A549 (cell line): ENCODE measurements around the gene IL36B. TPM values are rescaled to one million over a fixed set of nuclear protein-coding genes. Genes with fewer than 3 reads are reported as not detected.
A peak's percentile ranks its signal among the peaks of the same experiment; 100 is the strongest.

Source experiments
- ATAC-seq, 2 experiments: fragments of 200-7000 bp in 1 of 2; fragments of >200 bp in 1 of 2; cut with Nextera tagmentation in 1 of 2; cut with Tn5 transposase in 1 of 2; 3 replicates each; pipeline versions ENCODE4 v1.8.0 to v1.9.1; 2018 to 2020; ENCODE audit warnings: mild to moderate bottlenecking in 1 of 2, moderate library complexity in 1 of 2
- CTCF ChIA-PET: fragments of 300-600 bp; sonication (Branson Sonifier 250); formaldehyde crosslinking; extraction: SDS; loops from one replicate; lab custom pipeline; 2021; ENCODE audit warnings: antibody characterized with exemption, inconsistent platforms; lab: Yijun Ruan, JAX
- POLR2A ChIA-PET: fragments of 350-600 bp; formaldehyde crosslinking; extraction: SDS; loops from one replicate; lab custom pipeline; 2021; ENCODE audit warnings: antibody characterized with exemption, inconsistent platforms; lab: Yijun Ruan, JAX
- DNase-seq, 2 experiments: peaks; one replicate each; pipeline versions ENCODE4 v3.0.0 to v3.0.0-alpha.2; 2011 to 2016; ENCODE audit warnings: low read depth in 1 of 2, low spot score in 1 of 2
- FAIRE-seq: peaks from 2 replicates; lab custom pipeline; 2011; peaks lifted over from hg19 to GRCh38; lab: Jason Lieb, UNC
- H3K27ac ChIP-seq, 2 experiments: fragments of >200 bp; sonication (Bioruptor Twin); formaldehyde crosslinking; 3 replicates each; pipeline ENCODE4 v1.5.1; 2016 to 2017
- H3K4me1 ChIP-seq: fragments of >200 bp; sonication (Bioruptor Twin); formaldehyde crosslinking; 3 replicates; pipeline ENCODE4 v1.6.1; 2016
- H3K4me2 ChIP-seq: fragments of >200 bp; sonication (Bioruptor Twin); formaldehyde crosslinking; 3 replicates; pipeline ENCODE4 v1.6.1; 2016
- H3K4me3 ChIP-seq: fragments of >200 bp; sonication (Bioruptor Twin); formaldehyde crosslinking; 3 replicates; pipeline ENCODE4 v1.5.1; 2016
- H3K9me3 ChIP-seq: fragments of >200 bp; sonication (Bioruptor Twin); formaldehyde crosslinking; 3 replicates; pipeline ENCODE4 v1.6.1; 2016
- BHLHE40 ChIP-seq: IDR thresholded peaks from 2 replicates; pipeline ENCODE4 v1.6.1; 2012; ENCODE audit warnings: low read depth, low read length, inconsistent platforms
- CBX2 ChIP-seq: fragments of 200-600 bp; sonication (generic); IDR thresholded peaks from 2 replicates; pipeline ENCODE4 v1.6.1; 2016; ENCODE audit warnings: low read depth, mild to moderate bottlenecking, borderline replicate concordance
- CBX8 ChIP-seq: fragments of 200-600 bp; sonication (generic); IDR thresholded peaks from 2 replicates; pipeline ENCODE4 v1.6.1; 2016
- CEBPB ChIP-seq, 2 experiments: fragments of >200 bp in 1 of 2; sonication (Bioruptor Twin) in 1 of 2; formaldehyde crosslinking in 1 of 2; IDR thresholded peaks; 2 replicates each; pipeline ENCODE4 v1.6.1; 2012 to 2016
- CHD2 ChIP-seq: fragments of 150-350 bp; IDR thresholded peaks from 2 replicates; pipeline ENCODE4 v1.6.1; 2014; ENCODE audit warnings: low read length; ENCODE audit not compliant: partially characterized antibody
- ESRRA ChIP-seq: fragments of 150-350 bp; IDR thresholded peaks from 2 replicates; pipeline ENCODE4 v1.6.1; 2014; ENCODE audit warnings: mild to moderate bottlenecking, low read length, borderline replicate concordance
- FOSB ChIP-seq: fragments of 250-450 bp; sonication (Bioruptor Pico); IDR thresholded peaks from 2 replicates; pipeline ENCODE4 v1.5.0; 2020; ENCODE audit warnings: mild to moderate bottlenecking, moderate library complexity
- FOSL2 ChIP-seq, 2 experiments: fragments of 450-650 bp in 1 of 2; fragments of >200 bp in 1 of 2; sonication (Bioruptor Twin) in 1 of 2; formaldehyde crosslinking; IDR thresholded peaks; 2 replicates each; pipeline versions ENCODE4 v1.5.0 to v1.6.1; 2016 to 2020; ENCODE audit warnings: mild to moderate bottlenecking in 1 of 2, moderate library complexity in 1 of 2
- FOXS1 ChIP-seq: fragments of 250-450 bp; sonication (Bioruptor Pico); IDR thresholded peaks from 2 replicates; pipeline ENCODE4 v1.5.0; 2020; ENCODE audit warnings: mild to moderate bottlenecking, moderate library complexity
- HOXB13 ChIP-seq: fragments of 250-450 bp; sonication (Bioruptor Pico); IDR thresholded peaks from 2 replicates; pipeline ENCODE4 v1.5.0; 2020; ENCODE audit warnings: low read depth, mild to moderate bottlenecking, moderate library complexity
- JUN ChIP-seq, 2 experiments: fragments of >200 bp; sonication (Bioruptor Twin); formaldehyde crosslinking; IDR thresholded peaks; 2 replicates in 1 of 2; 3 replicates in 1 of 2; pipeline ENCODE4 v1.6.1; 2016 to 2017
- JUNB ChIP-seq: fragments of >200 bp; sonication (Bioruptor Twin); formaldehyde crosslinking; IDR thresholded peaks from 2 replicates; pipeline ENCODE4 v1.6.1; 2016
- KDM1A ChIP-seq: fragments of 200-600 bp; sonication (generic); IDR thresholded peaks from 2 replicates; pipeline ENCODE4 v1.6.1; 2016; ENCODE audit warnings: low read depth, mild to moderate bottlenecking
- MAFK ChIP-seq: fragments of 450-650 bp; IDR thresholded peaks from 2 replicates; pipeline ENCODE4 v1.6.1; 2014; ENCODE audit not compliant: partially characterized antibody
- MYC ChIP-seq: IDR thresholded peaks from 2 replicates; pipeline ENCODE4 v1.6.1; 2012; ENCODE audit warnings: mild to moderate bottlenecking, inconsistent platforms, low read length, improper control_type of control experiment, borderline replicate concordance
- NFE2L2 ChIP-seq: fragments of 150-350 bp; conservative IDR thresholded peaks from 2 replicates; pipeline ENCODE4 v1.6.1; 2014; ENCODE audit warnings: low read length
- NR3C1 ChIP-seq: fragments of >200 bp; sonication (Bioruptor Twin); formaldehyde crosslinking; IDR thresholded peaks from 3 replicates; pipeline ENCODE4 v1.6.1; 2017
- PHF8 ChIP-seq: fragments of 200-600 bp; sonication (generic); IDR thresholded peaks from 2 replicates; pipeline ENCODE4 v1.6.1; 2016; ENCODE audit warnings: low read depth, mild to moderate bottlenecking, antibody characterized with exemption, moderate library complexity, borderline replicate concordance
- RCOR1 ChIP-seq: fragments of 150-350 bp; IDR thresholded peaks from 2 replicates; pipeline ENCODE4 v1.6.1; 2014; ENCODE audit warnings: antibody characterized with exemption, low read length, low read depth
- RNF2 ChIP-seq: fragments of 200-600 bp; sonication (generic); IDR thresholded peaks from 2 replicates; pipeline ENCODE4 v1.6.1; 2016; ENCODE audit warnings: low read depth, mild to moderate bottlenecking, antibody characterized with exemption, moderate library complexity, borderline replicate concordance
- SREBF2 ChIP-seq: fragments of 450-650 bp; IDR thresholded peaks from 2 replicates; pipeline ENCODE4 v1.6.1; 2014; ENCODE audit warnings: mild to moderate bottlenecking, moderate library complexity
- TFCP2L1 ChIP-seq: fragments of 250-450 bp; sonication (Bioruptor Pico); IDR thresholded peaks from 2 replicates; pipeline ENCODE4 v1.5.0; 2021; ENCODE audit warnings: mild to moderate bottlenecking
- TP53 ChIP-seq: fragments of 250-450 bp; sonication (Bioruptor Pico); IDR thresholded peaks from 2 replicates; pipeline ENCODE4 v1.5.0; 2021; ENCODE audit warnings: mild to moderate bottlenecking, moderate library complexity
- ZC3H11A ChIP-seq: fragments of 450-650 bp; IDR thresholded peaks from 2 replicates; pipeline ENCODE4 v1.6.1; 2014; ENCODE audit warnings: antibody characterized with exemption, mild to moderate bottlenecking
- ZFP36 ChIP-seq: fragments of 450-650 bp; IDR thresholded peaks from 2 replicates; pipeline ENCODE4 v1.6.1; 2014; ENCODE audit warnings: borderline replicate concordance; ENCODE audit not compliant: partially characterized antibody
- ZNF302 ChIP-seq: fragments of 250-450 bp; sonication (Bioruptor Pico); IDR thresholded peaks from 2 replicates; pipeline ENCODE4 v1.9.0; 2021; ENCODE audit warnings: inconsistent platforms, mild to moderate bottlenecking, moderate library complexity
- ZSCAN20 ChIP-seq: fragments of 250-450 bp; sonication (Bioruptor Pico); IDR thresholded peaks from 2 replicates; pipeline ENCODE4 v1.8.0; 2022; ENCODE audit warnings: mild to moderate bottlenecking, moderate library complexity
- WGBS: methylation state at CpG from one replicate; pipeline ENCODE4 v1.1.6; 2017; ENCODE audit errors: missing lambda C conversion rate; 5-methylcytosine and 5-hydroxymethylcytosine counted together
- polyA plus RNA-seq, 4 experiments: library from polyadenylated mRNA; depleted of rRNA in 3 of 4; stranded (reverse); fragments of >200 nt; fragmentation: RNase III in 1 of 4; extraction: RNeasy Plus Mini Kit Qiagen cat#74134 plus additional on column Dnase treatment in 1 of 4; gene quantifications; 2 replicates in 3 of 4; 3 replicates in 1 of 4; pipeline ENCODE4 v1.2.3, GENCODE V29; 2011 to 2017
- TF ChIP-seq, protein P1 (sequence below): fragments of >200 bp; sonication (Bioruptor Twin); formaldehyde crosslinking; IDR thresholded peaks from 2 replicates; pipeline ENCODE4 v1.6.1; 2016
- TF ChIP-seq, protein P2 (sequence below): fragments of >200 bp; sonication (Bioruptor Twin); formaldehyde crosslinking; IDR thresholded peaks from 3 replicates; pipeline ENCODE4 v1.5.1; 2016
- TF ChIP-seq, protein P3 (sequence below): fragments of 150-350 bp; IDR thresholded peaks from 2 replicates; pipeline ENCODE4 v1.6.1; 2014; ENCODE audit warnings: low read depth, mild to moderate bottlenecking, low read length

The IL36B gene
- polyA plus RNA-seq, 2 of the 4 experiments (the other 2 are of a cell fraction): not detected

DNA sequence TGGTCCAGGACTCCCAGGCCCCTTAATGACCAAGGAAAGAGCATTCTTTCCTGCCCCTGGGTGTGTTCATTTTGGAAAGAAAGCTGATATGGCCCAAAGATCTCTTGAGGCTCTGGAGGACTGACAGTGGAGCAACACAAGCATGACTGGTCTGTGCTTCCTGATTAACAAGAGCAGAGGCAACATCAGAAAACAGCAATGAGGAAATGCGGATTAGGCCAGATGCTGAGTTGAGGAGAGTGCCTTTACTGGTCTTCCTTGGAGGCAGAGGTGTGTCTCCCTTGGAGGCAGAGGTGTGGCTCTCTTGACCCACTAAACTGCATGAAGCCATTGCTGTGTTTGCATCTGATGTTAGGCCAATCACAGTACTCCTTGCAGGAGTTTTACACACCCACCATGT, 19.9 kb downstream of the IL36B start:
- ChIA-PET CTCF (interaction anchor here (1.1 to 1.8 kb wide), 3 partner anchors 8 to 283 kb away, joined by 3 to 8 read pairs (median 4); no protein-coding TSS in a partner anchor), POLR2A (no interaction called here)
- H3K27ac ChIP-seq: no peak overlapping the region
- H3K9me3 ChIP-seq: no peaks in the 10 kb centered on the region
- no peak overlapping the region for H3K4me3 ChIP-seq
- TF ChIP-seq TP53 (CRISPR knock-in tag) (no peak), ZSCAN20 (CRISPR knock-in tag) (no peak), JUNB (no peak), ZFP36 (no peak), ESRRA (no peak), FOSL2 (IDR thresholded peaks at IDR 0.05) (no peak), FOSL2 (CRISPR knock-in tag; IDR thresholded peaks at IDR 0.05) (no peak), MYC (no peak), RCOR1 (no peak), NR3C1 (no peak), NFE2L2 (no peak), ZNF302 (CRISPR knock-in tag) (no peak), KDM1A (no peak), PHF8 (no peak), HOXB13 (CRISPR knock-in tag) (no peak), CHD2 (no peak)
- TF ChIP-seq, protein P1, sequence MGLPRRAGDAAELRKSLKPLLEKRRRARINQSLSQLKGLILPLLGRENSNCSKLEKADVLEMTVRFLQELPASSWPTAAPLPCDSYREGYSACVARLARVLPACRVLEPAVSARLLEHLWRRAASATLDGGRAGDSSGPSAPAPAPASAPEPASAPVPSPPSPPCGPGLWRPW: no peak
- TF ChIP-seq, protein P2, sequence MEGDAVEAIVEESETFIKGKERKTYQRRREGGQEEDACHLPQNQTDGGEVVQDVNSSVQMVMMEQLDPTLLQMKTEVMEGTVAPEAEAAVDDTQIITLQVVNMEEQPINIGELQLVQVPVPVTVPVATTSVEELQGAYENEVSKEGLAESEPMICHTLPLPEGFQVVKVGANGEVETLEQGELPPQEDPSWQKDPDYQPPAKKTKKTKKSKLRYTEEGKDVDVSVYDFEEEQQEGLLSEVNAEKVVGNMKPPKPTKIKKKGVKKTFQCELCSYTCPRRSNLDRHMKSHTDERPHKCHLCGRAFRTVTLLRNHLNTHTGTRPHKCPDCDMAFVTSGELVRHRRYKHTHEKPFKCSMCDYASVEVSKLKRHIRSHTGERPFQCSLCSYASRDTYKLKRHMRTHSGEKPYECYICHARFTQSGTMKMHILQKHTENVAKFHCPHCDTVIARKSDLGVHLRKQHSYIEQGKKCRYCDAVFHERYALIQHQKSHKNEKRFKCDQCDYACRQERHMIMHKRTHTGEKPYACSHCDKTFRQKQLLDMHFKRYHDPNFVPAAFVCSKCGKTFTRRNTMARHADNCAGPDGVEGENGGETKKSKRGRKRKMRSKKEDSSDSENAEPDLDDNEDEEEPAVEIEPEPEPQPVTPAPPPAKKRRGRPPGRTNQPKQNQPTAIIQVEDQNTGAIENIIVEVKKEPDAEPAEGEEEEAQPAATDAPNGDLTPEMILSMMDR: no peak
- TF ChIP-seq, protein P3, sequence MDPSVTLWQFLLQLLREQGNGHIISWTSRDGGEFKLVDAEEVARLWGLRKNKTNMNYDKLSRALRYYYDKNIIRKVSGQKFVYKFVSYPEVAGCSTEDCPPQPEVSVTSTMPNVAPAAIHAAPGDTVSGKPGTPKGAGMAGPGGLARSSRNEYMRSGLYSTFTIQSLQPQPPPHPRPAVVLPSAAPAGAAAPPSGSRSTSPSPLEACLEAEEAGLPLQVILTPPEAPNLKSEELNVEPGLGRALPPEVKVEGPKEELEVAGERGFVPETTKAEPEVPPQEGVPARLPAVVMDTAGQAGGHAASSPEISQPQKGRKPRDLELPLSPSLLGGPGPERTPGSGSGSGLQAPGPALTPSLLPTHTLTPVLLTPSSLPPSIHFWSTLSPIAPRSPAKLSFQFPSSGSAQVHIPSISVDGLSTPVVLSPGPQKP: no peak
- no peak overlapping the region for H3K4me2 ChIP-seq
- FAIRE-seq: no peak
- DNase-seq: no peak
- ATAC-seq: no peak
- H3K4me1 ChIP-seq: no peaks in the 10 kb centered on the region
- WGBS: 82% methylated on average over 1 of the region's 1 CpG

DNA sequence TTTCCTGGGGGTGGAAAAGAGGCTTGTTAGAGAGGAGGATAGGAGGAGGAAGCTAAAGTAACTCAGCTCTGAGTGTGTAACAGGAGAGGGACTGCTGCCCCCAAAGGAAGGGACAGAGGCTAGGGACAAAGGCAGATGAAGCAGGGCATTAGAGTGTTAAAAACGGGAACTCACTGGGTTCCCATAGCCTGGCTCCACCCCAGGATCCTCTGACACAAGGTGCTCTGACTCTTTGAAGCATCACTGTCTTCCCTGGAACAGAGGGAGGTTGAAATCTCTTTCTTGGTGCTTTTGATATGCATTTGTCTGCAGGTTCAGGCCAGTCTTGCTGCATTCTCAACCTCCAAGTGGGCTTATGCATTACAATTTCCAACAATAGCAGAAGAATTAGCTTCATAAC, 24.6 kb downstream of the IL36B start:
- DNase-seq (no peak), ATAC-seq (peak in 1 of 2 experiments; percentile 35; a peak in 2 of 6 replicates), FAIRE-seq (no peak)
- Histone ChIP-seq H3K4me3 (no peak overlapping the region), H3K9me3 (no peaks in the 10 kb centered on the region), H3K4me2 (no peak overlapping the region), H3K4me1 (no peaks in the 10 kb centered on the region), H3K27ac (no peak overlapping the region)
- ChIA-PET POLR2A (no interaction called here), CTCF (no interaction called here)
- WGBS: 0% methylated on average over 1 of the region's 1 CpG
- TF ChIP-seq JUN (IDR thresholded peaks at IDR 0.05): no peak
- no peak for TF ChIP-seq CBX8
- TF ChIP-seq BHLHE40: no peak
- TF ChIP-seq ZNF302 (CRISPR knock-in tag): no peak

DNA sequence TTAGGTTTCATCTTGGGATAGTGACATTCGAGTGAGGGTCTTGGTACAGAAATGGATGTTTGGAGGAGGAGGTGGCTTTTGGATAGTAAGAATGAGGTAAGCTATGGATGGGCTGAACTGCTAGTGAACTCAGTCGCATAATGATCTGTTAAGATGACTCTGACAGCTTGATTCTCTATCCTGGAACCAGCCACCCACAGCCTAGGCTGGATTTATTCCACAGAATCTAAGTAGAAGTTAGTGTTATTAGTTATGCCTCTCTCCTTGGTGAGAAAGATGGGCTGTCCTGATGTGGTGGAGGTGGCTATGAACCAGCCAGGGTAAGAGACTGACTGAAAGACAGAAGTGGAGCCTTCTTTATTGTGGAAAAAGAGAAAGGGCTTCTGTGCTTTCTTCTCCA, 25.0 kb downstream of the IL36B start:
- no peak for DNase-seq
- FAIRE-seq: no peak
- H3K27ac ChIP-seq: no peak overlapping the region
- ChIA-PET POLR2A (no interaction called here), CTCF (no interaction called here)
- WGBS: 6% methylated on average over 2 of the region's 2 CpGs
- no peaks in the 10 kb centered on the region for H3K9me3 ChIP-seq
- H3K4me1 ChIP-seq: no peaks in the 10 kb centered on the region
- 0 out of 6 replicates have a peak, but pooled peaks of 1 of the 2 experiments have one; percentile 22 for ATAC-seq
- H3K4me2 ChIP-seq: no peak overlapping the region
- TF ChIP-seq NR3C1 (no peak), SREBF2 (no peak), RNF2 (no peak), CBX2 (no peak), FOXS1 (CRISPR knock-in tag) (no peak), CEBPB (IDR thresholded peaks at IDR 0.05) (no peak), MAFK (no peak), ZC3H11A (no peak), TFCP2L1 (CRISPR knock-in tag) (no peak), PHF8 (no peak), ZNF302 (CRISPR knock-in tag) (no peak), ZFP36 (no peak), FOSB (CRISPR knock-in tag) (no peak), CBX8 (no peak)
- TF ChIP-seq, protein P3: no peak
- H3K4me3 ChIP-seq: no peak overlapping the region
